SK-N-SH treated with all-trans-retinoic acid at 6 μM for 48 hours (cell line): Measurements from ENCODE around the gene NHS.

Source experiments
- ESRRG ChIP-seq: fragments of 250-450 bp; sonication (Bioruptor Pico); IDR thresholded peaks from 2 replicates; pipeline ENCODE4 v1.6.1; 2021; ENCODE audit warnings: mild to moderate bottlenecking
- GLIS3 ChIP-seq: fragments of 250-450 bp; sonication (Bioruptor Pico); IDR thresholded peaks from 2 replicates; pipeline ENCODE4 v1.5.0; 2020; ENCODE audit warnings: mild to moderate bottlenecking, moderate library complexity
- ZFP3 ChIP-seq: fragments of 250-450 bp; sonication (Bioruptor Pico); IDR thresholded peaks from 2 replicates; pipeline ENCODE4 v1.5.0; 2020; ENCODE audit warnings: mild to moderate bottlenecking, moderate library complexity
- TF ChIP-seq, protein P1 (sequence below): fragments of 250-450 bp; sonication (Bioruptor Pico); IDR thresholded peaks from 2 replicates; pipeline ENCODE4 v1.8.0; 2020; ENCODE audit warnings: mild to moderate bottlenecking, moderate library complexity, borderline replicate concordance

DNA sequence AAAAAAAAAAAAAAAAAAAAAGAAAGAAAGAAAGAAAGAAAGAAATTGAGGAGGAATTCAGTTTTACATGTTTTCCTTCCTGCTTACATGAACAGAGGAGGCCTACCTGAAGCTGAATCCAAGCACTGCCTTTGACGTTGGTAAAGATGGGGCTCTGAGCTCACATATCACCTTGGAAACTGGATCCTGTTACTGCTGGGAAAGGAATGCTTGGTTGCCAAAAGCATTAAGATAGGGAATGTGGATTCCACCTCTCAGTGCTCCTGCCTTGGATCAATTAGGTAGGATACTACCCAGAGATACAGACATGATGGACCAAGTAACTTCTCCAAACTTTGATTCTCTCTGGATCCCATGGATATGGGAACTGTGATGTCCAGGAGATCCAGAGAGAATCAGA lies 50.6 kb downstream of the NHS start:
- TF ChIP-seq, protein P1, sequence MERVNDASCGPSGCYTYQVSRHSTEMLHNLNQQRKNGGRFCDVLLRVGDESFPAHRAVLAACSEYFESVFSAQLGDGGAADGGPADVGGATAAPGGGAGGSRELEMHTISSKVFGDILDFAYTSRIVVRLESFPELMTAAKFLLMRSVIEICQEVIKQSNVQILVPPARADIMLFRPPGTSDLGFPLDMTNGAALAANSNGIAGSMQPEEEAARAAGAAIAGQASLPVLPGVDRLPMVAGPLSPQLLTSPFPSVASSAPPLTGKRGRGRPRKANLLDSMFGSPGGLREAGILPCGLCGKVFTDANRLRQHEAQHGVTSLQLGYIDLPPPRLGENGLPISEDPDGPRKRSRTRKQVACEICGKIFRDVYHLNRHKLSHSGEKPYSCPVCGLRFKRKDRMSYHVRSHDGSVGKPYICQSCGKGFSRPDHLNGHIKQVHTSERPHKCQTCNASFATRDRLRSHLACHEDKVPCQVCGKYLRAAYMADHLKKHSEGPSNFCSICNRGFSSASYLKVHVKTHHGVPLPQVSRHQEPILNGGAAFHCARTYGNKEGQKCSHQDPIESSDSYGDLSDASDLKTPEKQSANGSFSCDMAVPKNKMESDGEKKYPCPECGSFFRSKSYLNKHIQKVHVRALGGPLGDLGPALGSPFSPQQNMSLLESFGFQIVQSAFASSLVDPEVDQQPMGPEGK (CRISPR knock-in tag) = no peak
- TF ChIP-seq ESRRG (CRISPR knock-in tag) (no peak), ZFP3 (CRISPR knock-in tag) (no peak), GLIS3 (CRISPR knock-in tag) (no peak)
